Fibroblast of the conjunctiva (primary cell): Measurements from ENCODE around the gene ERP44.

Experiments
- DNase-seq: peaks from one replicate; pipeline ENCODE4 v3.0.0-alpha.2; 2010; ENCODE audit warnings: low read depth

ERP44 gene

GRCh38 chr9:99936947-99937587 lies 161.7 kb downstream of the ERP44 start:
- DNase-seq, result no peak

DNA sequence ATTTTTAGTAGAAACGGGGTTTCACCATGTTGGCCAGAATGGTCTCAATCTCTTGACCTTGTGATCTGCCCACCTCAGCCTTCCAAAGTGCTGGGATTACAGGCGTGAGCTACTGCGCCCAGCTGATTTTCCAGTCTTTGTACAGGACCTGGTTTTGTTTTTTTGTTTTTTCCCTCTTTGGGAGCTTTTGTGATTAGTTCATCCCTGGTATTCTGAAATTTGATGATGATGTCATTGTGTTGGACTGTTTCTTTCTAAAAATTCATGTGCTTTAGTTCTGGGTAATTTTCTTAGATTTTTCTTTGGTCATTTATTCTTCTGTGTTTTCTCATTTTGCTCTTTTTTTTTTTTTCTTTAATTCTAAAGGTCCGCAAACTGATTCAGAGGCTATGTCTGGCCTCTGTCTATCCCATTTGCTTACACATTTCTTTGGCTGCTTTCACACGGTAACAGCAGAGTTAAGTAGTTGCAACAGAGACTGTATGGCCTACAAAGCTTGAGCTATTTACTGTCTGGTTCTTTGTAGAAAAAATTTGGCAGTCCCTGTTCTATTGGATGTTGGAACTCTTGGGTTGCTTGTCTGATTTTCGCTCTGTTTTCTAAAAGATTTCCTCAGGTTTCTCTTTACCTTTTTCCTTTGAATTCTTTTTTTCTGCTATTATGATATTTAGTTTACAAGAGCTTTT lies 167.5 kb downstream of the ERP44 start:
- no peak for DNase-seq

- no peak for DNase-seq
Observed at GRCh38 chr9:99929652-99930051, 169.1 kb downstream of the ERP44 start.
